SH-SY5Y (cell line): ENCODE results near the gene CTNNAL1.

Source experiments
- GATA2 ChIP-seq: IDR thresholded peaks from 2 replicates; pipeline ENCODE4 v1.6.1; 2011; ENCODE audit warnings: mild to moderate bottlenecking, low read depth, low read length
- GATA3 ChIP-seq: IDR thresholded peaks from 2 replicates; pipeline ENCODE4 v1.6.1; 2011; ENCODE audit warnings: low read depth, mild to moderate bottlenecking, low read length, moderate library complexity

DNA sequence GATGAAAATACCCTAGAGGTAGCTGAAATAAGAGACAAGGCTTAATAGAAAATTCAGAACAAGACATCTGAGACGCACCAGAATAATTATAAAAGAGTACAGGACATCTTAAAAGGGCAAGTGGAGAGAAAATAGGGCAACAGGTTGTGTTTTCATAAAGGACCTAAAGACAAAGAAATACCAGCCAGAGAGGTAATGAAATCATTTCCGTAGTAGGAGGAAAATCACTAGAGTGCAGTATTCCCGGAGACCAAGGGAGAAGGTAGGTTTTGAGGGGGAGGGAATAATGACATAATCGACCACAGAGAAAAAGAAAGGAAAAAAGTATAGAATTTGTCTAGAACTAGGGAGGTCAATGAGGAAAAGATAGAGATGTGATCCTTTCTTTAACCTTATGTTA lies 26.2 kb upstream of the CTNNAL1 start:
- TF ChIP-seq GATA2 (no peak), GATA3 (no peak)
